Measurements from ENCODE around the gene ATL1.
"Not testable (repeated sequence)": the region's sequence is repeated elsewhere in the genome, so short reads cannot be mapped to it uniquely, and the experiment has no call there.

ATL1 gene

DNA sequence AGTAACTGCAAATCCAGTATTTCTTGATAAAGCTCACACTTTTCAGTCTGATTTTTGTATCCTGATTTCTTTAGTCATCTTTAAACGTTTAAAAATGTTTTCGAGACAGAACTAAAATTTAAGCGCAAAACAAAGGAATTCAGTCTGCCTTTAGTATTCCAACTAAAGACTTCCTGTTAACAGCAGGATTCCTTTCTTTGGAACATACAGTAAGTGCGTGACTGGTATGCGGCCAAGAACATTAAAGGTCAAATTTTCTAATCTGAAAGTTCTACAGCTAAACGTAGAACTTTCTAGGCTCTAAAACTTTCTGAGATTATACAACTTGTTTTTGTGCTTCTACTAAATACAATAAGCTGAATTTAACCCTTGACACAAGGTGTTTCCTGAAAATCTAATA, 98.3 kb downstream of the ATL1 start:
- no peak overlapping the region for H3K4me3 ChIP-seq (ENCODE audit: low read depth, low read length)
- ChIA-PET POLR2A (interaction anchor here (0.6 to 0.9 kb wide), 3 partner anchors 25 to 117 kb away, joined by 3 to 4 read pairs (median 3); no protein-coding TSS in a partner anchor), CTCF (interaction anchor here (0.9 to 2.3 kb wide), 7 partner anchors 13 to 119 kb away, joined by 3 to 7 read pairs (median 3); no protein-coding TSS in a partner anchor)
- TF ChIP-seq CTCF (IDR thresholded peaks at IDR 0.05; ENCODE audit: insufficient read depth, low read length, missing control alignments) = no peak
- no peak for DNase-seq (ENCODE audit: low read depth, low spot score)

GRCh38 chr14:50659327-50659974, 99.5 kb downstream of the ATL1 start:
- CTCF ChIA-PET = no interaction called here
- no peak overlapping the region for H3K4me3 ChIP-seq (ENCODE audit: low read depth, low read length)
- no peak for TF ChIP-seq CTCF (IDR thresholded peaks at IDR 0.05; ENCODE audit: insufficient read depth, low read length, missing control alignments)
- POLR2A ChIA-PET = interaction anchor here (0.9 kb wide), 1 partner anchor 9 kb away, joined by 4 read pairs; the partner anchor contains the start of gene SAV1
- DNase-seq (ENCODE audit: low read depth, low spot score) = no peak

GRCh38 chr14:50664579-50664978, 104.6 kb downstream of the ATL1 start:
- H3K4me3 ChIP-seq (ENCODE audit: low read depth, low read length); DNase-seq (ENCODE audit: low read depth, low spot score); POLR2A ChIA-PET; CTCF ChIA-PET: not testable (repeated sequence)

DNA sequence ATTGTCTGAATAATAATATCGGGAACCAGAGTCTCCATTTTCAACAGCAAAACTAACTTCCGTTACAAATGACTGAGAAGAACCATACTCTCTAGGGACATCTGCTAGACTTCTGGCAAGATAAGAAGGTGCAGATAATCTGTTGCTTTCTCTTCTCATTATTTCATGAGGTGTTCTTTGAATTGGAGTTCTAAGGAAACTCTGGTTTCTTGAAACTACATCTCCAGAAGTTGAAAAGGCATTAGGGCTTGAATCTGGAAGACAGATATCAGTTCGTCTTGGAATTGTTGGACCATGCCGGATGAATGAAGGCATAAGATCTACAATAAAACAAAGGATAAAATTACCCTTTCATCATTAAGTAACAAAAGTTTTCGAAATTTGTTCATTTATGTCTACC, 105.4 kb downstream of the ATL1 start:
- H3K4me3 ChIP-seq (ENCODE audit: low read depth, low read length); POLR2A ChIA-PET; DNase-seq (ENCODE audit: low read depth, low spot score): not testable (repeated sequence)
- CTCF ChIA-PET = interaction anchor here (0.8 to 1.6 kb wide), 4 partner anchors 10 to 126 kb away, joined by 3 to 4 read pairs (median 4); no protein-coding TSS in a partner anchor

DNA sequence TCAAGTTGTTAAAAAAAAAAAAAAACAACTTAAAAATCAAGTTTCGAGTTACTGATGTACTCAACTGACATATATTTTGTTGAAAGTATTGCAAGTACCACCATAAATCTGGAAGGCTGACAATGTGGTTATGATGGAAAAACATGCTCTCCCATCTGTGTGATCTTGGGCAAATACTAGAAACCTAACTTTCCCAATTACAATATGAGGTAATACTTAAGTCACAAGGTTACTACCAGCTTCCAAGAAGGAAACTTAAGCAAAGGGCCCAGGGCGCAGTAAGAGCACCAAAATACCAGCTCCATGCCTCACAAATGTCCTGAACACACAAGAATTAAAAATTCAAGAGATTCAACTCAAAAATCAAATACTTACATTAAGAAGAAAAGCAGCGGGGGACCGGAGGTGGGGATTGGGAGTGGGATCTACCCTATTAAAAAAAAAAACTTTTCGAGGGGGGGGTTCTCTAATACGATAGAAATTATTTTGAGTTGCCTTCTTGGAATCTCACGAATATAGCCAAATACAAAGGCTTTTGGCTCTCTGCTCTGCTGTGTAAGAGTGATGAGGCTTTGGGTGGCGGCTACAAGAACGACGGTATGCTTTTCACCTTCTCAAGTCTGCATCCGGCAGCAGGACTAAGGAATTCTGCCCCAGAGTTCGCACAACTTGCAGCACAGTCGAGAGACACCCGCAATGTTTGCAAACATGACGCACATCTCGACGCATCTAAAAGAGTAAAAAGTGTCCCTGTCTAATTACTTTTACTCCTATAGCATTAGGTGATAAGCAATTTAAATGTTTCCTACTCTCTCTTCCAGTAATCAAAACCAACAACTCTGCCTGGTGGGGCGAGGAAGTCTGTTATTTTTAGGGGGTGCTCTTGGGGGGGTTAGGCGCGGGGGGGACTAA, 107.1 kb downstream of the ATL1 start:
- TF ChIP-seq CTCF (IDR thresholded peaks at IDR 0.05; ENCODE audit: insufficient read depth, low read length, missing control alignments) = no peak
- H3K4me3 ChIP-seq (ENCODE audit: low read depth, low read length) = peak overlapping the region; percentile 78
- ChIA-PET POLR2A (interaction anchor here (1.1 kb wide), 1 partner anchor 107 kb away, joined by 4 read pairs; no protein-coding TSS in a partner anchor), CTCF (interaction anchor here (0.9 to 1.6 kb wide), 5 partner anchors 15 to 193 kb away, joined by 3 to 9 read pairs (median 4); no protein-coding TSS in a partner anchor)
- peak; percentile 26 for DNase-seq (ENCODE audit: low read depth, low spot score)

GRCh38 chr14:50667684-50667995, 107.7 kb downstream of the ATL1 start:
- ChIA-PET POLR2A (interaction anchor here (1.0 to 1.4 kb wide), 8 partner anchors 10 to 108 kb away, joined by 3 to 12 read pairs (median 4); no protein-coding TSS in a partner anchor), CTCF (interaction anchor here (1.9 kb wide), 1 partner anchor 192 kb away, joined by 4 read pairs; no protein-coding TSS in a partner anchor)
- no peak for TF ChIP-seq CTCF (IDR thresholded peaks at IDR 0.05; ENCODE audit: insufficient read depth, low read length, missing control alignments)
- H3K4me3 ChIP-seq (ENCODE audit: low read depth, low read length) = peak overlapping the region; percentile 78
- DNase-seq (ENCODE audit: low read depth, low spot score) = no peak
